WI38 (cell line): ENCODE measurements around the gene FOXRED2.
A peak's percentile ranks its signal among the peaks of the same experiment; 100 is the strongest.

Experiments
- H3K4me3 ChIP-seq: 2 replicates; pipeline ENCODE4 v1.5.1; 2011; ENCODE audit warnings: low read depth, mild to moderate bottlenecking, control low read depth, low read length
- CTCF ChIP-seq: IDR thresholded peaks from 2 replicates; pipeline ENCODE4 v1.5.1; 2012; ENCODE audit warnings: low read depth, mild to moderate bottlenecking, control low read depth, low read length

The FOXRED2 gene

GRCh38 chr22:36469094-36469710 lies 37.6 kb downstream of the FOXRED2 start:
- H3K4me3 ChIP-seq, result no peak overlapping the region
- no peak for TF ChIP-seq CTCF

- no peak for TF ChIP-seq CTCF
Observed at GRCh38 chr22:36467946-36468345, 38.9 kb downstream of the FOXRED2 start.

GRCh38 chr22:36467042-36467810 lies 39.6 kb downstream of the FOXRED2 start:
- H3K4me3 ChIP-seq, result peak overlapping the region; percentile 27; the same call in 1 of the 2 replicates
- TF ChIP-seq CTCF, result no peak

More at GRCh38 chr22:36467946-36468345, 38.9 kb downstream of the FOXRED2 start:
- peak overlapping the region; percentile 27; the same call in 1 of the 2 replicates for H3K4me3 ChIP-seq

- no peak overlapping the region for H3K4me3 ChIP-seq
- no peak for TF ChIP-seq CTCF
Observed at GRCh38 chr22:36466258-36466657, 40.6 kb downstream of the FOXRED2 start.

GRCh38 chr22:36465232-36466021 lies 41.4 kb downstream of the FOXRED2 start:
- no peak overlapping the region for H3K4me3 ChIP-seq
- TF ChIP-seq CTCF, result no peak

- no peak for TF ChIP-seq CTCF
- H3K4me3 ChIP-seq, result no peak overlapping the region
Observed at GRCh38 chr22:36464715-36465231, 42.1 kb downstream of the FOXRED2 start.

- no peak for TF ChIP-seq CTCF
- no peak overlapping the region for H3K4me3 ChIP-seq
Observed at GRCh38 chr22:36463783-36464184, 43.1 kb downstream of the FOXRED2 start.
